Body of pancreas (tissue), 4 donors: ENCODE results near the gene GRB2. TPM values are rescaled to one million over a fixed set of nuclear protein-coding genes. Genes with fewer than 3 reads are reported as not detected.

Experiments
- ATAC-seq: fragments of 150-250 bp; one replicate; pipeline ENCODE4 v1.9.1; 2016
- DNase-seq, 4 donors: peaks; one replicate each; pipeline ENCODE4 v3.0.0-alpha.2; 2019
- H3K27ac ChIP-seq, 4 donors: fragments of 200-600 bp; sonication (generic); 1 replicate in 3 of 4; 2 replicates in 1 of 4; pipeline versions ENCODE4 v1.5.1 to v1.6.1; 2016 to 2019; ENCODE audit warnings: mild to moderate bottlenecking in 1 of 4, mixed read lengths in 1 of 4, moderate library complexity in 1 of 4
- H3K27me3 ChIP-seq, 2 donors: fragments of 200-600 bp; sonication (generic); one replicate each; pipeline ENCODE4 v1.6.0; 2016; ENCODE audit warnings: mild to moderate bottlenecking in 1 of 2
- H3K36me3 ChIP-seq, 2 donors: fragments of 200-600 bp; sonication (generic); replicated peaks in 1 of 2; 2 replicates each; pipeline ENCODE4 v1.5.1; 2016; ENCODE audit warnings: low read depth in 2 of 2; ENCODE audit not compliant: insufficient read depth in 1 of 2
- H3K4me1 ChIP-seq: fragments of 200-600 bp; sonication (generic); one replicate; pipeline ENCODE4 v1.6.0; 2016
- H3K4me3 ChIP-seq, 2 donors: fragments of 200-600 bp; sonication (generic); 1 replicate in 1 of 2; 2 replicates in 1 of 2; pipeline ENCODE4 v1.5.1; 2016 to 2019
- H3K9me3 ChIP-seq, 3 donors: fragments of 200-600 bp; sonication (generic); 1 replicate in 2 of 3; 2 replicates in 1 of 3; pipeline ENCODE4 v1.5.1; 2016
- CTCF ChIP-seq, 7 experiments: fragments of 450-650 bp in 4 of 7; fragments of 200-600 bp in 3 of 7; sonication (generic) in 3 of 7; IDR thresholded peaks; one replicate each; pipeline ENCODE4 v1.5.1; 2016 to 2019; ENCODE audit warnings: antibody characterized with exemption in 7 of 7
- POLR2A ChIP-seq, 3 donors: fragments of 450-650 bp; IDR thresholded peaks; one replicate each; pipeline ENCODE4 v1.6.1; 2016; ENCODE audit warnings: antibody characterized with exemption in 3 of 3, mild to moderate bottlenecking in 2 of 3
- WGBS, 2 donors: methylation state at CpG; one replicate each; pipeline ENCODE4 v1.1.5; 2017; 5-methylcytosine and 5-hydroxymethylcytosine counted together
- intact Hi-C: fragments of 100-400 bp; cut with DNase I; formaldehyde crosslinking; loops from one replicate; pipeline ENCODE4 v1.15.1; 2023
- total RNA-seq, 2 donors: library from RNA; depleted of rRNA; stranded (reverse); fragments of >200 nt; gene quantifications; one replicate each; pipeline ENCODE4 v1.1.0, GENCODE V29; 2016

The GRB2 gene
- total RNA-seq, 2 donors from 2014 or later: 51.9 to 118 TPM

DNA sequence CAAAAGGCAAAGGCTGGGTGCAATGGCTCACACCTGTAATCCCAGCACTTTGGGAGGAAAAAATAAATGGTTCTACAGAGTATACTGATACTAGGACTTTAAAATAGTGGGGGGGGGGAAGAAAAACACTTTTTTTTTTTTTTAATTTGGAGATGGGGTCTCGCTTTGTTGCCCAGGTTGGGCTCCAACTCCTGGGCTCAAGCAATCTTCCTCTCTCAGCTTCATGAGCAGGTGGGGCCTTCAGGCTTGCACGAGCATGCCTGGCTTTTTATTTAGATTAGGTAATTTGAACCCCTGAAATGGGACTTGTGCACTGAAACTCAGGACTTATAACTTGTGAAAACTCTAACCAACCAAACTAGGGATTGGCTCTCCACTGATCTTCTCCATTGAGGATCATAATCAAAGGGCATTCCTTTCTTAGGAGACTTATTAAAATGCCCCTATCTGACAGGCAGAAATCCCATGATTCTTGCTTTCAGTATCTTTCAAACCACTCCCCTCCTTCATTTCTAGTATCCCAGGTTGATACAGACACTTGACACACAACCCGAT lies 16.9 kb downstream of the GRB2 start:
- WGBS, 2 donors: 62 to 64% methylated on average over 3 of the region's 3 CpGs
- H3K4me1 ChIP-seq: peaks cover 24% of the 10 kb centered on the region
- TF ChIP-seq POLR2A (IDR thresholded peaks at IDR 0.05) (no peak), CTCF (IDR thresholded peaks at IDR 0.05) (no peak)

GRCh38 chr17:75387771-75388170 lies 17.7 kb downstream of the GRB2 start:
- TF ChIP-seq POLR2A (IDR thresholded peaks at IDR 0.05) (no peak), CTCF (IDR thresholded peaks at IDR 0.05) (no peak)
- no peak for ATAC-seq
- intact Hi-C loops: no loop called here
- peaks cover 27% of the 10 kb centered on the region for H3K4me1 ChIP-seq
- 84 to 87% methylated on average over 3 of the region's 3 CpGs for WGBS, 2 donors
- no peak for DNase-seq
- no peaks in the 10 kb centered on the region for H3K27me3 ChIP-seq
- no peaks in the 10 kb centered on the region for H3K9me3 ChIP-seq
- H3K4me3 ChIP-seq: no peak overlapping the region
- H3K27ac ChIP-seq: no peak overlapping the region
- no peaks in the 10 kb centered on the region for H3K36me3 ChIP-seq

More for the DNA sequence above, 16.9 kb downstream of the GRB2 start:
- ATAC-seq: no peak
- intact Hi-C loops: no loop called here
- no peak for DNase-seq
- Histone ChIP-seq H3K9me3 (no peaks in the 10 kb centered on the region), H3K27me3 (no peaks in the 10 kb centered on the region), H3K27ac (no peak overlapping the region), H3K4me3 (no peak overlapping the region), H3K36me3 (no peaks in the 10 kb centered on the region)

DNA sequence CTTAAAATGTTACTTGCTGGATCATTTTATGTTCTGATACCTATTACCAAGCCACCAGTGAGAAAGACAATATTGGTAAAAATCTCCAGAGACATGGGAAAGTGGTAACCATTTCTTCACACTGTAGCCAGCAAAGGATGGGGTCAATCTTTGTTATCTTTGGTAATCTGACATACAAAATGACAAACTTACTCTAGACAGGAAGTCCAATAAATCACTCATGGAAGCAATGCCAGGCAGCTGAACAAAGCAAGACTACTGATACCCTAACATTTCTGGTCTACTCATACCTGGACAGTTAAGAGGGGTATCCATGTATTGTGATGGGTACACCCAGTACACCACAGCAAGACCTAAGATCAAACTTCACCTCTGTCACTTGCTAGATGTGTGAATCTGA lies 19.0 kb downstream of the GRB2 start:
- intact Hi-C loops: no loop called here
- TF ChIP-seq POLR2A (IDR thresholded peaks at IDR 0.05) (no peak), CTCF (IDR thresholded peaks at IDR 0.05) (no peak)

DNA sequence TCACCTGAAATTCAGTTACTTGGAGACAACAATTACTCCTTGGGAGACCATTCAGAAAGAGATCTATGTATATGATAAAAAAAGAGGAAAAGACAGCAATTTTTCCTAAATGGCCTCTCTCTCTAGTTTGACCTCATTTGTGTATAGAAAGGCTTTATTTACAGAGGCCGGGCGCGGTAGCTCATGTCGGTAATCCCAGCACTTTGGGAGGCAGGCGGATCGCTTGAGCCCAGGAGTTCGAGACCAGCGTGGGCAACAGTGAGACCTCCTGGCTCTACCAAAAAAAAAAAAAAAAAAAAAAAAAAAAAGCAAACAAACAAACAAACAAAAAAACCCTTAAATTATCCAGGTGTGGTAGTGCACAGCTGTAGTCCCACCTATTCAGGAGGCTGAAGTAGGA lies 20.7 kb downstream of the GRB2 start:
- ATAC-seq (no peak), DNase-seq (no peak)
- H3K36me3 ChIP-seq: no peaks in the 10 kb centered on the region
- intact Hi-C loops: no loop called here
- peaks cover 27% of the 10 kb centered on the region for H3K4me1 ChIP-seq
- no peak overlapping the region for H3K4me3 ChIP-seq
- no peak overlapping the region for H3K27ac ChIP-seq
- H3K27me3 ChIP-seq: no peaks in the 10 kb centered on the region
- no peak for TF ChIP-seq CTCF (IDR thresholded peaks at IDR 0.05)
- no peak for TF ChIP-seq POLR2A (IDR thresholded peaks at IDR 0.05)
- WGBS, 2 donors: 96 to 99% methylated on average over 8 of the region's 8 CpGs
- no peaks in the 10 kb centered on the region for H3K9me3 ChIP-seq

More for the DNA sequence above, 19.0 kb downstream of the GRB2 start:
- Histone ChIP-seq H3K4me3 (no peak overlapping the region), H3K9me3 (no peaks in the 10 kb centered on the region), H3K27ac (no peak overlapping the region), H3K4me1 (peaks cover 24% of the 10 kb centered on the region), H3K36me3 (no peaks in the 10 kb centered on the region), H3K27me3 (no peaks in the 10 kb centered on the region)
- DNase-seq: no peak
- no peak for ATAC-seq

- no peaks in the 10 kb centered on the region for H3K9me3 ChIP-seq
- intact Hi-C loops: no loop called here
- no peaks in the 10 kb centered on the region for H3K27me3 ChIP-seq
- no peak overlapping the region for H3K4me3 ChIP-seq
- DNase-seq (no peak), ATAC-seq (no peak)
- peak overlapping the region in 1 of 4 donors; percentile 35 for H3K27ac ChIP-seq
- TF ChIP-seq CTCF (IDR thresholded peaks at IDR 0.05) (no peak), POLR2A (IDR thresholded peaks at IDR 0.05) (no peak)
- H3K4me1 ChIP-seq: peaks cover 30% of the 10 kb centered on the region
- no peaks in the 10 kb centered on the region for H3K36me3 ChIP-seq
- 79 to 80% methylated on average over 5 of the region's 5 CpGs for WGBS, 2 donors
Measured at GRCh38 chr17:75383842-75384195, 21.7 kb downstream of the GRB2 start.
